Panc1 (cell line): Measurements from ENCODE around the gene RNF175. TPM values are rescaled to one million over a fixed set of nuclear protein-coding genes. Genes with fewer than 3 reads are reported as not detected.

Experiments used
- ATAC-seq: fragments of 200-7000 bp; cut with Tn5 transposase; 2 replicates; pipeline ENCODE4 v1.9.1; 2020; ENCODE audit warnings: mild to moderate bottlenecking, moderate library complexity
- BruUV-seq: library from RNA; stranded (reverse); fragments of 400-500 nt; replicated peaks from 2 replicates; lab custom pipeline; 2021; lab: Mats Ljungman, UMichigan
- CTCF ChIA-PET: fragments of 300-600 bp; sonication (Branson Sonifier 250); formaldehyde crosslinking; loops from one replicate; lab custom pipeline; 2022; ENCODE audit warnings: antibody characterized with exemption; lab: Charles Lee
- POLR2A ChIA-PET: fragments of 300-600 bp; sonication (Branson Sonifier 250); formaldehyde crosslinking; loops from one replicate; lab custom pipeline; 2022; ENCODE audit warnings: antibody characterized with exemption; lab: Charles Lee
- DNase-seq: peaks from one replicate; pipeline ENCODE4 v3.0.0-alpha.2; 2010; ENCODE audit warnings: low read depth, low spot score
- H3K27ac ChIP-seq: 2 replicates; pipeline ENCODE4 v1.5.1; 2011; ENCODE audit warnings: mild to moderate bottlenecking, low read length, inconsistent platforms
- H3K27me3 ChIP-seq: fragments of 200-500 bp; sonication (Bioruptor generic); 2 replicates; pipeline ENCODE4 v1.6.0; 2014; ENCODE audit warnings: low read length, inconsistent platforms; ENCODE audit not compliant: control insufficient read depth, insufficient read depth
- H3K36me3 ChIP-seq: fragments of 200-500 bp; sonication (Bioruptor generic); 2 replicates; pipeline ENCODE4 v1.5.1; 2014; ENCODE audit warnings: inconsistent platforms, mild to moderate bottlenecking, low read length, moderate library complexity; ENCODE audit not compliant: control insufficient read depth, insufficient read depth
- H3K4me1 ChIP-seq: 2 replicates; pipeline ENCODE4 v1.5.1; 2011; ENCODE audit warnings: inconsistent platforms, mild to moderate bottlenecking, low read length, moderate library complexity; ENCODE audit not compliant: control insufficient read depth, insufficient read depth
- H3K4me3 ChIP-seq, 2 experiments: 2 replicates each; pipeline ENCODE4 v1.5.1; 2011 to 2012; ENCODE audit warnings: low read depth in 2 of 2, low read length in 2 of 2, mild to moderate bottlenecking in 2 of 2, inconsistent platforms in 1 of 2, moderate library complexity in 1 of 2
- H3K9me3 ChIP-seq: fragments of 200-500 bp; sonication (Bioruptor generic); 2 replicates; pipeline ENCODE4 v1.5.1; 2014; ENCODE audit warnings: low read depth, mild to moderate bottlenecking, inconsistent platforms, low read length, moderate library complexity; ENCODE audit not compliant: control insufficient read depth, insufficient read depth
- POLR2AphosphoS5 ChIP-seq: IDR thresholded peaks from 2 replicates; pipeline ENCODE4 v1.6.1; 2012; ENCODE audit warnings: mild to moderate bottlenecking, low read depth, low read length, moderate library complexity
- REST ChIP-seq, 2 experiments: IDR thresholded peaks; 2 replicates each; pipeline ENCODE4 v1.6.1; 2011 to 2012; ENCODE audit warnings: low read depth in 2 of 2, control low read depth in 1 of 2, low read length in 1 of 2, mild to moderate bottlenecking in 1 of 2, moderate library complexity in 1 of 2; ENCODE audit not compliant: insufficient read depth in 1 of 2
- SIN3A ChIP-seq: IDR thresholded peaks from 2 replicates; pipeline ENCODE4 v1.6.1; 2012; ENCODE audit warnings: low read depth, mild to moderate bottlenecking, low read length, moderate library complexity, borderline replicate concordance; ENCODE audit not compliant: insufficient read depth
- TCF7L2 ChIP-seq: IDR thresholded peaks from 2 replicates; pipeline ENCODE4 v1.6.1; 2011; ENCODE audit warnings: mild to moderate bottlenecking, low read depth, low read length, inconsistent platforms
- in situ Hi-C: cut with HindIII; loops from 2 replicates; pipeline ENCODE4 v1.10.0; 2016; ENCODE audit warnings: low sequenced_read_pairs, low pct_unique_long_range_greater_than_20kb
- intact Hi-C: fragments of 100-400 bp; cut with micrococcal nuclease; formaldehyde crosslinking; loops from one replicate; pipeline ENCODE4 v1.10.0; 2022; ENCODE audit not compliant: unreplicated experiment
- total RNA-seq: library from RNA; stranded (reverse); gene quantifications from one replicate; pipeline ENCODE4 v1.2.1, GENCODE V29; 2021; ENCODE audit not compliant: unreplicated experiment
- TF ChIP-seq, protein P1 (sequence below): fragments of 450-650 bp; IDR thresholded peaks from 2 replicates; pipeline ENCODE4 v1.5.1; 2017; ENCODE audit warnings: mild to moderate bottlenecking

RNF175 gene
- total RNA-seq, 1 experiment from 2014 or later = not detected

DNA sequence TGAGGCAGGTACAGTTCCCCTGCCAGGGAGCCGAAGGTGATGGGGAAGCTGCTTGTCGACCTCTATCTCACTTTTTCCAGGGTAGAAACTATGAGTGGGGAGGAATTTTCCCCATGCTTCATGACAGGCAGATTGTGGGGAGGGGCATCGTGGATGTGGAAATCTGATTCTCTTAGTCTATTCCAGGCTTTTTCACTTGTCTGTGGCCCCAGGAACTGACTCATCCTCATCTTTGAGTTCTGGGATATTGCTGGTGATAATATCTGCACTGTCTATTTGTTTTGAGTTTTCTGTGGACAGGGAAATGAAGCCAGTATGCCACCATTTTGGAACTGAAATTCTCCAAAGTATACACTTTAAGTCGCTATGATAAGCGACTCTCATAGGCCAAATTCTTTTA lies 83.3 kb downstream of the RNF175 start:
- intact Hi-C loops (no loop called here), in situ Hi-C loops (no loop called here)
- ChIA-PET CTCF (no interaction called here), POLR2A (no interaction called here)
- H3K9me3 ChIP-seq = no peaks in the 10 kb centered on the region
- H3K36me3 ChIP-seq = no peaks in the 10 kb centered on the region
- no peaks in the 10 kb centered on the region for H3K27me3 ChIP-seq
- no TSS peak for BruUV-seq
- H3K4me1 ChIP-seq = no peaks in the 10 kb centered on the region
- TF ChIP-seq, protein P1, sequence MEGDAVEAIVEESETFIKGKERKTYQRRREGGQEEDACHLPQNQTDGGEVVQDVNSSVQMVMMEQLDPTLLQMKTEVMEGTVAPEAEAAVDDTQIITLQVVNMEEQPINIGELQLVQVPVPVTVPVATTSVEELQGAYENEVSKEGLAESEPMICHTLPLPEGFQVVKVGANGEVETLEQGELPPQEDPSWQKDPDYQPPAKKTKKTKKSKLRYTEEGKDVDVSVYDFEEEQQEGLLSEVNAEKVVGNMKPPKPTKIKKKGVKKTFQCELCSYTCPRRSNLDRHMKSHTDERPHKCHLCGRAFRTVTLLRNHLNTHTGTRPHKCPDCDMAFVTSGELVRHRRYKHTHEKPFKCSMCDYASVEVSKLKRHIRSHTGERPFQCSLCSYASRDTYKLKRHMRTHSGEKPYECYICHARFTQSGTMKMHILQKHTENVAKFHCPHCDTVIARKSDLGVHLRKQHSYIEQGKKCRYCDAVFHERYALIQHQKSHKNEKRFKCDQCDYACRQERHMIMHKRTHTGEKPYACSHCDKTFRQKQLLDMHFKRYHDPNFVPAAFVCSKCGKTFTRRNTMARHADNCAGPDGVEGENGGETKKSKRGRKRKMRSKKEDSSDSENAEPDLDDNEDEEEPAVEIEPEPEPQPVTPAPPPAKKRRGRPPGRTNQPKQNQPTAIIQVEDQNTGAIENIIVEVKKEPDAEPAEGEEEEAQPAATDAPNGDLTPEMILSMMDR = no peak
- TF ChIP-seq TCF7L2 (no peak), POLR2AphosphoS5 (no peak), REST (IDR thresholded peaks at IDR 0.05; ENCODE audit: insufficient read depth in 1 of 2, low read depth in 2 of 2, low read length in 1 of 2) (no peak), SIN3A (no peak)
- H3K27ac ChIP-seq = no peak overlapping the region
- 0 out of 2 replicates have a peak, but pooled peaks have one; percentile 17 for ATAC-seq
- no peak for DNase-seq
- H3K4me3 ChIP-seq = no peak overlapping the region

DNA sequence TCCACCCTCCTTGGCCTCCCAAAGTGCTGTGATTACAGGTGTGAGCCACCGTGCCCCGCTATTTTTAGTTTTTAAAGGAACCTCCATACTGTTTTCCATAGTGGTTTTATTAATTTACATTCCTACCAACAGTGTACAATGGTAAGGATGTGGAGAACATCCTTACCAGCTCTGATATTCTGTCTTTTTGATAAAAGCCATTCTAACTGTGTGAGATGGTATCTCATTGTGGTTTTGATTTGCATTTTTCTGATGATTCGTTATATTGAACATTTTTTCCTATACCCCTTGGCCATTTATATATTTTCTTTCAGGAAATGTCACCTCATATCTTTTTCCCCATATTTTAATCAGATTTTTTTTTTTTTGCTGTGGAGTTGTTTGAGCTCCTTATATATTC lies 90.0 kb downstream of the RNF175 start:
- CTCF ChIA-PET = interaction anchor here (0.6 kb wide), 1 partner anchor 15 kb away, joined by 9 read pairs; the partner anchor contains the start of gene TLR2
- Histone ChIP-seq H3K36me3 (no peaks in the 10 kb centered on the region), H3K27ac (no peak overlapping the region), H3K27me3 (no peaks in the 10 kb centered on the region), H3K9me3 (no peaks in the 10 kb centered on the region), H3K4me3 (no peak overlapping the region), H3K4me1 (no peaks in the 10 kb centered on the region)
- intact Hi-C loops (no loop called here), in situ Hi-C loops (no loop called here)
- no peak for DNase-seq
- POLR2A ChIA-PET = no interaction called here
- ATAC-seq = no peak
- no peak for TF ChIP-seq REST (IDR thresholded peaks at IDR 0.05; ENCODE audit: insufficient read depth in 1 of 2, low read depth in 2 of 2, low read length in 1 of 2)
- TF ChIP-seq SIN3A = no peak
- TF ChIP-seq TCF7L2 = no peak
- TF ChIP-seq, protein P1 = no peak
- TF ChIP-seq POLR2AphosphoS5 = no peak
- no TSS peak for BruUV-seq
